DOHH2 (cell line): Measurements from ENCODE around the gene SUPT20H.

Experiments
- H3F3A ChIP-seq: fragments of 200-600 bp; sonication (generic), shearing (Covaris generic); 2 replicates; pipeline ENCODE4 v1.6.0; 2016; ENCODE audit warnings: antibody characterized with exemption, mild to moderate bottlenecking; ENCODE audit not compliant: control insufficient read depth, insufficient read depth
- H3K27ac ChIP-seq: fragments of 200-600 bp; sonication (generic); 2 replicates; pipeline ENCODE4 v1.5.1; 2014; ENCODE audit warnings: low read depth, mild to moderate bottlenecking, low read length, moderate library complexity
- H3K27me3 ChIP-seq: fragments of 200-600 bp; sonication (generic); 2 replicates; pipeline ENCODE4 v1.6.1; 2014; ENCODE audit warnings: mild to moderate bottlenecking, low read length, mixed read lengths; ENCODE audit not compliant: control insufficient read depth
- H3K36me3 ChIP-seq: fragments of 200-600 bp; sonication (generic); 2 replicates; pipeline ENCODE4 v1.6.1; 2014; ENCODE audit warnings: mild to moderate bottlenecking, low read length, moderate library complexity, mixed read lengths; ENCODE audit not compliant: control insufficient read depth
- H3K4me1 ChIP-seq: fragments of 200-600 bp; sonication (generic); 2 replicates; pipeline ENCODE4 v1.6.1; 2014; ENCODE audit warnings: mild to moderate bottlenecking, low read length, mixed read lengths; ENCODE audit not compliant: control insufficient read depth
- H3K4me2 ChIP-seq: fragments of 200-600 bp; sonication (generic); 2 replicates; pipeline ENCODE4 v1.6.0; 2014; ENCODE audit warnings: mild to moderate bottlenecking, low read length, moderate library complexity
- H3K4me3 ChIP-seq: fragments of 200-600 bp; sonication (generic); 2 replicates; pipeline ENCODE4 v1.5.1; 2014; ENCODE audit warnings: mild to moderate bottlenecking, low read length, mixed read lengths
- H3K79me2 ChIP-seq: fragments of 200-600 bp; sonication (generic); 2 replicates; pipeline ENCODE4 v1.6.1; 2014; ENCODE audit warnings: mild to moderate bottlenecking, low read length, mixed read lengths; ENCODE audit not compliant: control insufficient read depth
- H3K9me2 ChIP-seq: fragments of 200-600 bp; sonication (generic); replicated peaks from 2 replicates; pipeline ENCODE4 v1.6.1; 2014; ENCODE audit warnings: mild to moderate bottlenecking, low read length, mixed read lengths; ENCODE audit not compliant: control insufficient read depth
- H3K9me3 ChIP-seq: fragments of 200-600 bp; sonication (generic); 2 replicates; pipeline ENCODE4 v1.6.1; 2014; ENCODE audit warnings: antibody characterized with exemption, low read length, mixed read lengths; ENCODE audit not compliant: control insufficient read depth, insufficient read depth
- H4K20me1 ChIP-seq: fragments of 200-600 bp; sonication (generic); 2 replicates; pipeline ENCODE4 v1.6.0; 2014; ENCODE audit warnings: low read depth, mild to moderate bottlenecking, antibody characterized with exemption, low read length, moderate library complexity; ENCODE audit not compliant: control insufficient read depth, insufficient read depth
- CTCF ChIP-seq: fragments of 200-600 bp; sonication (generic); IDR thresholded peaks from one replicate; pipeline ENCODE4 v1.5.1; 2014; ENCODE audit warnings: antibody characterized with exemption, mild to moderate bottlenecking, low read depth, low read length; ENCODE audit not compliant: poor library complexity, severe bottlenecking
- EZH2phosphoT487 ChIP-seq: fragments of 200-600 bp; sonication (generic); IDR thresholded peaks from 2 replicates; pipeline ENCODE4 v1.6.1; 2017; ENCODE audit warnings: borderline replicate concordance, mild to moderate bottlenecking, antibody characterized with exemption, low read length, moderate library complexity, mixed read lengths

The SUPT20H gene

DNA sequence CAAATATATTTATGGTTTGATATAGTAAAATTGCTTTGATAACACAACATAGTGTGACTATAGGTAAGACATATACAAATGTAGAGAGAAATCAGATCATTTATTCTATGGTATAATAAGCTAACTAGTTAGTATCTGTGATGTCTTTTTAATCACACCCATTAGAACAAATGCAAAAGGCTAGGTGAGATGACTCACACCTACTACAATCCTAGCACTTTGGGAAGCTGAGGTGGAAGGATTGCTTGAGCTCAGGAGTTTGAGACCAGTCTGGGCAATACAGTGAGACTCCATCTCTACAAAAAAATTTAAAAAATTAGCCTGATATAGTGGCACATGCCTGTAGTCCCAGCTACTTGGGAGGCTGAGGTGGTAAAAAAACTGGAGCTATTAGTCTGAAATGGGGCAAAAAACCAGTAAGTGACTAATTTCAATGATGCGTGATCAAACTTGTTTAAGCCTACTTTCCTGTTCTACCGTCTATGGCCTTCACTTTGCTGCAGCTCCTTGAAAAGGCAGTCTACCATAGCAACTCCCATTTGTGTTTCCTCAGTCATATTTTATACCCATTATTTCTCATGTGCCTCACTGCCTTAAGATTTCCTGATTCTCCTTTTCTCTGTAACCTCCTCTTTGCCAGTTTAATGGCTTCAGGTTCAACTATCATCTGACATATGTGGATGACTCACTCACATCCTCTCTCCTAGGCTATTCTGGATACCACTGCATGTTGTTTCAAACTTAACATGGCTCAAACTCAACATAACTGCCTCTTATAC, 72.8 kb downstream of the SUPT20H start:
- Histone ChIP-seq H3K79me2 (no peaks in the 10 kb centered on the region), H3F3A (peaks cover 3% of the 10 kb centered on the region), H3K4me1 (no peaks in the 10 kb centered on the region), H4K20me1 (no peaks in the 10 kb centered on the region), H3K9me2 (no peaks in the 10 kb centered on the region), H3K4me2 (no peak overlapping the region), H3K9me3 (no peaks in the 10 kb centered on the region), H3K27me3 (no peaks in the 10 kb centered on the region), H3K27ac (no peak overlapping the region), H3K4me3 (no peak overlapping the region), H3K36me3 (peaks cover 89% of the 10 kb centered on the region)
- TF ChIP-seq EZH2phosphoT487 = no peak
- TF ChIP-seq CTCF = no peak

- TF ChIP-seq EZH2phosphoT487 = no peak
- peak; percentile 61 for TF ChIP-seq CTCF
- Histone ChIP-seq H3K9me2 (no peaks in the 10 kb centered on the region), H4K20me1 (no peaks in the 10 kb centered on the region), H3K79me2 (0 out of 2 replicates have a peak, but pooled peaks cover 2% of the 10 kb centered on the region), H3F3A (peaks cover 7% of the 10 kb centered on the region), H3K27me3 (no peaks in the 10 kb centered on the region), H3K4me2 (no peak overlapping the region), H3K4me1 (peaks cover 4% of the 10 kb centered on the region), H3K4me3 (no peak overlapping the region), H3K27ac (no peak overlapping the region), H3K36me3 (peaks cover 66% of the 10 kb centered on the region), H3K9me3 (no peaks in the 10 kb centered on the region)
These were observed 78.2 kb downstream of the SUPT20H start for GRCh38 chr13:36981156-36981743.

DNA sequence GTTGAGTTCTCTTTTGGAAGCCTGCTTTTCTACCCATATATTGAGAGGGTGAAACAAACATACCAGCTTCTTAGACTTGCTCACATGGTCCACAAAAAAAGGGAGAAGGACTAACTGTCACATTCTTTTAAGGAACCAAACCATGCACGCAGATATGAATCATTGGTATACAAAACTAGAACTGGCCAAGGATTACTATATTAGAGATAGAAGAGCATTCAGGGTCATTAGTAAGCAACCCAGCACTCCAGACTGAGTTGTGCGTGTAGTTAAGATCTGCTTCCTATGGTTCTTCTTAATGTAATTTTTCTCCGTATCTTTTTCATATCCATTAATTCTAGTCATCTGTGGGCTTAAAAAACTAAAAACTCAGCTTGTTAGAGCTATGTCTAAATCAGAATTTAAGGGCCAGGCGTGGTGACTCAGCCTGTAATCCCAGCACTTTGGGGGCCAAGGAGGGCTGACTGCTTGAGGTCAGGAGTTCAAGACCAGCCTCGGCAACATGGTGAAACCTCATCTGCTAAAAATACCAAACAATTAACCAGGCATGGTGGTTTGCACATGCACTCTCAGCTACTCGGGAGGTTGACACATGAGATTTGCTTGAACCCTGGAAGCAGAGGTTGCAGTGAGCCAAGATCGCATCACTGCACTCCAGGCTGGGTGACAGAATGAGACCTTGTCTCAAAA, 80.0 kb downstream of the SUPT20H start:
- Histone ChIP-seq H3K36me3 (peaks cover 63% of the 10 kb centered on the region), H4K20me1 (no peaks in the 10 kb centered on the region), H3F3A (peaks cover 14% of the 10 kb centered on the region), H3K4me1 (peaks cover 8% of the 10 kb centered on the region), H3K27ac (no peak overlapping the region), H3K4me3 (no peak overlapping the region), H3K27me3 (no peaks in the 10 kb centered on the region), H3K4me2 (no peak overlapping the region), H3K9me2 (no peaks in the 10 kb centered on the region), H3K9me3 (no peaks in the 10 kb centered on the region), H3K79me2 (0 out of 2 replicates have a peak, but pooled peaks cover 2% of the 10 kb centered on the region)
- no peak for TF ChIP-seq EZH2phosphoT487
- no peak for TF ChIP-seq CTCF
